Omental fat pad (tissue), 4 donors: Measurements from ENCODE around the gene SSR4. TPM values are rescaled to one million over a fixed set of nuclear protein-coding genes. Genes with fewer than 3 reads are reported as not detected.

Experiments
- ATAC-seq: fragments of 150-250 bp; one replicate; pipeline ENCODE4 v1.9.1; 2016; ENCODE audit warnings: mild to moderate bottlenecking, moderate library complexity; ENCODE audit not compliant: low FRiP score
- DNase-seq: peaks from one replicate; pipeline ENCODE4 v3.0.0-alpha.2; 2019; ENCODE audit warnings: low spot score
- CTCF ChIP-seq, 3 donors: fragments of 450-650 bp; IDR thresholded peaks; one replicate each; pipeline ENCODE4 v1.5.1; 2016 to 2017; ENCODE audit warnings: antibody characterized with exemption in 3 of 3, mild to moderate bottlenecking in 3 of 3, moderate library complexity in 2 of 3
- total RNA-seq, 4 donors: library from RNA; depleted of rRNA; stranded (reverse); fragments of >200 nt; gene quantifications; one replicate each; pipeline ENCODE4 v1.1.0, GENCODE V29; 2016

SSR4 gene
- total RNA-seq, 4 donors from 2014 or later, result 126 to 249 (median 179) TPM

DNA sequence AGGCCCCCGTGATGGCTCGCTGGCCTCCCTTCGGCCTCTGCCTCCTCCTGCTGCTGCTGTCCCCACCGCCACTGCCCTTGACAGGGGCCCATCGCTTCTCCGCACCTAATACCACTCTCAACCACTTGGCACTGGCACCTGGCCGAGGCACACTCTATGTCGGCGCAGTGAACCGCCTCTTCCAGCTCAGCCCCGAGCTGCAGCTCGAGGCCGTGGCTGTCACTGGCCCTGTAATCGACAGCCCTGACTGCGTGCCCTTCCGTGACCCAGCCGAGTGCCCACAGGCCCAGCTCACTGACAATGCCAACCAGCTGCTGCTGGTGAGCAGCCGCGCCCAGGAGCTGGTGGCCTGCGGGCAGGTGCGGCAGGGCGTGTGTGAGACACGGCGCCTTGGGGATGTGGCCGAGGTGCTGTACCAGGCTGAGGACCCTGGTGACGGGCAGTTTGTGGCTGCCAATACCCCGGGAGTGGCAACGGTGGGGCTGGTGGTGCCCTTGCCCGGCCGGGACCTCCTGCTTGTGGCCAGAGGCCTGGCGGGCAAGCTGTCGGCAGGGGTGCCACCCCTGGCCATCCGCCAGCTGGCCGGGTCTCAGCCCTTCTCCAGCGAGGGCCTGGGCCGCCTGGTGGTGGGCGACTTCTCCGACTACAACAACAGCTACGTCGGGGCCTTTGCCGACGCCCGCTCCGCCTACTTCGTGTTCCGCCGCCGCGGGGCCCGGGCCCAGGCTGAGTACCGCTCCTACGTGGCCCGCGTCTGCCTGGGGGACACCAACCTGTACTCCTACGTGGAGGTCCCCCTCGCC lies 27.4 kb upstream of the SSR4 start:
- ATAC-seq (no peak), DNase-seq (no peak)
- no peak for TF ChIP-seq CTCF (IDR thresholded peaks at IDR 0.05)

DNA sequence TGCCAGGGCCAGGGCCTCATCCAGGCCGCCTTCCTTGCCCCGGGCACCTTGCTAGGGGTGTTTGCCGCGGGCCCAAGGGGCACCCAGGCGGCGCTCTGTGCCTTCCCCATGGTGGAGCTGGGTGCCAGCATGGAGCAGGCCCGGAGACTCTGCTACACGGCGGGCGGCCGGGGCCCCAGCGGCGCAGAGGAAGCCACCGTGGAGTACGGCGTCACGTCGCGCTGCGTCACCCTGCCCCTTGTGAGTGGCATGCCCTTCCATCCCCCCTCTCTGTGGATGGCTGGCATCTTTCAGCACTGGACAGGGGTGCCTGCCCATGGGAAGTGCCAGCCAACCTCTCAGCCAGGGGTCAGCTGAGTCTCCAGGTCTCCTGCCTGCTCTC lies 26.8 kb upstream of the SSR4 start:
- TF ChIP-seq CTCF (IDR thresholded peaks at IDR 0.05), result no peak
- ATAC-seq (no peak), DNase-seq (no peak)

DNA sequence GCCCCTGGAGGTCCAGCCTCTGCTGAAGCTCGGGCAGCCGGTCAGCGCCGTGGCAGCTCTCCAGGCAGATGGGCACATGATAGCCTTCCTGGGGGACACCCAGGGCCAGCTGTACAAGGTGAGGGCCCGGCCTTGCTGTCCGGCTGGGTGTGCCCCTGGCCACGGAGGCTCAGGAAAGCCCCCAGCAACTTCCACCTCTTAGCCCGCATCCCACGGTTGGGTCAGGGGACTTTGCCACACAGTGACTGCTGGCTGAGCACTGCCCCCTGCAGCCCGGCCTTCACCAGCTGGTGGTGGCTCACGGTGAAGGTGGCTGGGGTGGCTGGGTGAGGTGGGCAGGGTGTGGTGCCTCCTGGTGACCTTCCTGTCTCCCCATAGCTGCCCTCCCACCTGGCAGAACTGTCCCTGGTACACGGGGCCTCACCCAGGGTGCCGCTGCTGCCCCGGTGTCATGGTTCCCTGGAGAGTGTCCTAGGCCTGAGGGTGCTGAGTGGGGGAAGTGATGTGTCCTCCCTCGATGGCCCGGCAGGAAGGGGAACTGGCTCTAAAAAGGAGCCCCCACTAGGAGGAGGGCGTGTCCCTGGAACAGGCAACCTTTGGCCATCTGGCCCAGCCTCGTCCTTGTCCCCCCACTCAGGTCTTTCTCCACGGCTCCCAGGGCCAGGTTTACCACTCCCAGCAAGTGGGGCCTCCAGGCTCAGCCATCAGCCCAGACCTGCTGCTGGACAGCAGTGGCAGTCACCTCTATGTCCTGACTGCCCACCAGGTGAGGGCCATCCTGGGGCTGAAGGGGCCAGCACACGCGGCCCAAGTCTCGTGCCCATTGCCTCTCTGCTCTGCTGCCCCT lies 25.9 kb upstream of the SSR4 start:
- TF ChIP-seq CTCF (IDR thresholded peaks at IDR 0.05), result no peak
- ATAC-seq (no peak), DNase-seq (no peak)

- TF ChIP-seq CTCF (IDR thresholded peaks at IDR 0.05), result no peak
- ATAC-seq (no peak), DNase-seq (no peak)
Measured at GRCh38 chrX:153769158-153769864, 25.2 kb upstream of the SSR4 start.

DNA sequence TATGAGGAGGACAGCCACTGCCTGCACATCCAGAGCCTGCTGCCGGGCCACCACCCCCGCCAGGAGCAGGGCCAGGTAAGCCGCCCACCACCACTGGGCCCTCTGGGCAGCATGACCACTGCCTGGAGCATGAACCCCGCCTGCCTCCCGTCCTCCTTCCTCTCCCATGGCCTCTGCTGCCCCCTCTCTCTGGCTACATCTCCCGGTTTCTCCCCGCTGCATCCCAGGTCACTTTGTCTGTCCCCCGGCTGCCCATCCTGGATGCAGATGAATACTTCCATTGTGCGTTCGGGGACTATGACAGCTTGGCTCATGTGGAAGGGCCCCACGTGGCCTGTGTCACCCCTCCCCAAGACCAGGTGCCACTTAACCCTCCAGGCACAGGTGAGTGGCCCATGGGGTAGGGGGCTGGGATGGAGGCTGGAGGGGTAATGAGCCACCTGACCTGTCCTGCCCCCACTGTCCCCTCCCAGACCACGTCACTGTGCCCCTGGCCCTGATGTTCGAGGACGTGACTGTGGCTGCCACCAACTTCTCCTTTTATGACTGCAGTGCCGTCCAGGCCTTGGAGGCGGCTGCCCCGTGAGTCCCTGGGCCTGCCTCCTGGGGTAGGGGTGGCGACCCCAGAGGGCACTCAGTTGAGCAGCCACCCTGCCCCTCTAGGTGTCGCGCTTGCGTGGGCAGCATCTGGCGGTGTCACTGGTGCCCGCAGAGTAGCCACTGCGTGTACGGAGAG lies 24.4 kb upstream of the SSR4 start:
- DNase-seq (no peak), ATAC-seq (no peak)
- no peak for TF ChIP-seq CTCF (IDR thresholded peaks at IDR 0.05)

DNA sequence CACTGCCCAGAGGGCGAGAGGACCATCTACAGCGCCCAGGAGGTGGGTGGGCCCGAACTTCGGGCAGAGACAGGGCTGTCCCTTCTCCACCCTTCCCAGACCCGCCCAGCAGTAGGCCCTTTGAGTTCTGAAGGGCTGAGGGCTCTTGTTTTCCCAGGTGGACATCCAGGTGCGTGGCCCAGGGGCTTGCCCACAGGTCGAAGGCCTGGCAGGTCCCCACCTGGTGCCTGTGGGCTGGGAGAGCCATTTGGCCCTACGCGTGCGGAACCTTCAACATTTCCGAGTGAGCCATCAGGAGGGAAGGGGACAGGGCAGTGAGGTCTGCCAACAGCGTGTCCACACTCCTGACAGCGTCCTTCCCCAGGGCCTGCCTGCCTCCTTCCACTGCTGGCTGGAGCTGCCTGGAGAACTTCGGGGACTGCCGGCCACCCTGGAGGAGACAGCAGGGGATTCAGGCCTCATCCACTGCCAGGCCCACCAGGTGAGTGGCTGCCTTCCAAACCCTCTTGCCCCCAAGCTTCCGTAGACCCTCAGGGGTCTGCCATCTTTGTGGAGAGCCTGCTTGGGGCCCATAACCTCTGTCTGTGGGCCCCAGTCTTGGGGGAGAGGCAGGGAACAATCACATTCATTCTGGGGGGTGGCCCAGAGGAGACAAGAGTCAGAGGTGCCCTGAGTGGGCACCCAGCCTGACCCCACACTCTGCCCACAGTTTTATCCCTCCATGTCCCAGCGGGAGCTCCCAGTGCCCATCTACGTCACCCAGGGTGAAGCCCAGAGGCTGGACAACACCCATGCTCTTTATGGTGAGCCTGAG lies 23.7 kb upstream of the SSR4 start:
- no peak for TF ChIP-seq CTCF (IDR thresholded peaks at IDR 0.05)
- ATAC-seq (no peak), DNase-seq (no peak)
